Gastrocnemius medialis (tissue), 4 donors: ENCODE data around the gene SIK3. TPM values are rescaled to one million over a fixed set of nuclear protein-coding genes. Genes with fewer than 3 reads are reported as not detected.
A peak's percentile ranks its signal among the peaks of the same experiment; 100 is the strongest.

ENCODE experiments used
- ATAC-seq, 2 donors: fragments of 150-250 bp; one replicate each; pipeline ENCODE4 v1.9.1; 2016
- DNase-seq, 2 donors: peaks; one replicate each; pipeline ENCODE4 v3.0.0-alpha.2; 2019
- H3K27ac ChIP-seq, 4 donors: fragments of 200-600 bp; sonication (generic); 1 replicate in 1 of 4; 2 replicates in 3 of 4; pipeline ENCODE4 v1.5.1; 2016 to 2018; ENCODE audit warnings: mild to moderate bottlenecking in 2 of 4, moderate library complexity in 1 of 4
- H3K27me3 ChIP-seq, 3 donors: fragments of 200-600 bp; sonication (generic) in 2 of 3; 1 replicate in 1 of 3; 2 replicates in 2 of 3; pipeline versions ENCODE4 v1.5.1 to v1.6.0; 2016 to 2019; ENCODE audit warnings: mild to moderate bottlenecking in 1 of 3, moderate library complexity in 1 of 3
- H3K36me3 ChIP-seq, 2 donors: fragments of 200-600 bp; sonication (generic) in 1 of 2; one replicate each; pipeline ENCODE4 v1.5.1; 2017 to 2018
- H3K4me1 ChIP-seq, 2 donors: fragments of 200-600 bp; sonication (generic) in 1 of 2; one replicate each; pipeline ENCODE4 v1.5.1; 2016 to 2017; ENCODE audit warnings: mild to moderate bottlenecking in 2 of 2
- H3K4me3 ChIP-seq, 4 donors: fragments of 200-600 bp; sonication (generic) in 3 of 4; 1 replicate in 1 of 4; 2 replicates in 3 of 4; pipeline ENCODE4 v1.5.1; 2016 to 2019; ENCODE audit warnings: mild to moderate bottlenecking in 2 of 4
- H3K9me3 ChIP-seq, 3 donors: fragments of 200-600 bp; sonication (generic) in 2 of 3; 1 replicate in 1 of 3; 2 replicates in 2 of 3; pipeline ENCODE4 v1.5.1; 2016 to 2019
- POLR2A ChIP-seq, 2 donors: fragments of 450-650 bp; IDR thresholded peaks; one replicate each; pipeline ENCODE4 v1.6.1; 2017; ENCODE audit warnings: antibody characterized with exemption in 2 of 2, mild to moderate bottlenecking in 2 of 2, moderate library complexity in 2 of 2
- in situ Hi-C, 4 donors: fragments of 200-750 bp; cut with MboI; loops; one replicate each; pipeline versions ENCODE4 v1.15.0 to v1.8.0; 2017; ENCODE audit warnings: low sequenced_read_pairs in 4 of 4
- intact Hi-C: fragments of 100-400 bp; cut with DNase I; formaldehyde crosslinking; loops from one replicate; pipeline ENCODE4 v1.15.1; 2023; ENCODE audit warnings: low total_unique reads
- total RNA-seq, 4 donors: library from RNA; depleted of rRNA; stranded (reverse); fragments of >200 nt; gene quantifications; one replicate each; pipeline versions ENCODE4 v1.1.0 to v1.2.3, GENCODE V29; 2016
- TF ChIP-seq, protein P1 (sequence below), 5 experiments: fragments of 450-650 bp in 3 of 5; fragments of 200-600 bp in 2 of 5; sonication (generic) in 2 of 5; IDR thresholded peaks in 4 of 5; conservative IDR thresholded peaks in 1 of 5; 1 replicate in 4 of 5; 2 replicates in 1 of 5; pipeline ENCODE4 v1.5.1; 2016 to 2019; ENCODE audit warnings: antibody characterized with exemption in 5 of 5, mild to moderate bottlenecking in 3 of 5, moderate library complexity in 3 of 5

Gene SIK3
- total RNA-seq, 4 donors from 2014 or later: 34.4 to 42.4 (median 37.2) TPM

DNA sequence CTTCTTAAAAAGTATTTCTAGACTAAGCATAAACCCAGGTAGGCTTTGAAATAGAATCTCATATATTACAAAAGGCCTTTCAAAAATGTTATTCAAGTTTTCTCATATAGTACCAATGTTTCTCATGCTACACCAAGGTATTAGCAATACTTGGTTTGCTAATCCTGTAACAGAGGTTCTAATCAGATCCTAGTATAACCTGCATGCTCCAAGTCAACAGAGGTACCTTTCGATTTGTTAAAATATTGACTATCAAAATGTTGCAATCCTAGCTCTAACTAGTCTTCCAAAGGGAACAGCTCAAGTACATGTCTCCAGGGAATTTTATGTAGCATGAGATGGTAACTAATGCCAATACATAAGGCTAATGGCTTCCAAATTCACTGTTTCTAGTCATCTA, 162.7 kb downstream of the SIK3 start:
- Histone ChIP-seq H3K4me1 (peaks cover 21 to 22% of the 10 kb centered on the region in 2 donors), H3K9me3 (no peaks in the 10 kb centered on the region), H3K36me3 (peaks cover 0 to 3% of the 10 kb centered on the region in 2 donors), H3K4me3 (no peak overlapping the region), H3K27me3 (no peaks in the 10 kb centered on the region), H3K27ac (no peak overlapping the region)
- intact Hi-C loops: no loop called here
- in situ Hi-C loops: no loop called here
- ATAC-seq: no peak
- no peak for DNase-seq
- no peak for TF ChIP-seq POLR2A (IDR thresholded peaks at IDR 0.05)
- TF ChIP-seq, protein P1, sequence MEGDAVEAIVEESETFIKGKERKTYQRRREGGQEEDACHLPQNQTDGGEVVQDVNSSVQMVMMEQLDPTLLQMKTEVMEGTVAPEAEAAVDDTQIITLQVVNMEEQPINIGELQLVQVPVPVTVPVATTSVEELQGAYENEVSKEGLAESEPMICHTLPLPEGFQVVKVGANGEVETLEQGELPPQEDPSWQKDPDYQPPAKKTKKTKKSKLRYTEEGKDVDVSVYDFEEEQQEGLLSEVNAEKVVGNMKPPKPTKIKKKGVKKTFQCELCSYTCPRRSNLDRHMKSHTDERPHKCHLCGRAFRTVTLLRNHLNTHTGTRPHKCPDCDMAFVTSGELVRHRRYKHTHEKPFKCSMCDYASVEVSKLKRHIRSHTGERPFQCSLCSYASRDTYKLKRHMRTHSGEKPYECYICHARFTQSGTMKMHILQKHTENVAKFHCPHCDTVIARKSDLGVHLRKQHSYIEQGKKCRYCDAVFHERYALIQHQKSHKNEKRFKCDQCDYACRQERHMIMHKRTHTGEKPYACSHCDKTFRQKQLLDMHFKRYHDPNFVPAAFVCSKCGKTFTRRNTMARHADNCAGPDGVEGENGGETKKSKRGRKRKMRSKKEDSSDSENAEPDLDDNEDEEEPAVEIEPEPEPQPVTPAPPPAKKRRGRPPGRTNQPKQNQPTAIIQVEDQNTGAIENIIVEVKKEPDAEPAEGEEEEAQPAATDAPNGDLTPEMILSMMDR (IDR thresholded peaks at IDR 0.05 in 4 of 5, conservative IDR thresholded peaks at IDR 0.05 in 1 of 5): no peak

DNA sequence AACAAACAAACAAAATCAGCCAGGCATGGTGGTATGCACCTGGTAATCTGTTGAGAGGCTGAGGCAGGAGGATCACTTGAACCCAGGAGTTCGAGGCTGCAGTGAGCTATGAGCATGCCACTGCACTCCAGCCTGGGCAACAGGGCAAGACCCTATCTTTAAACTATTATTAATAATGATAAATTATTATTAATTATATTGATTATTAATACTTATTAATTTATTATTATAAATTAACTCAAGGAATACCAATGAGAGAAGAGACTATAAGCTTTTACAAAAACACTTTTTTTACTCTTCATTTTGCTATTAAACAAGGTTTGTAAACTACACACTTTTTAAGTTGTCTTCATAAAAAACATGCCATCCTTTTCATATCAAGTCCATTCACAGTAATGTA, 163.1 kb downstream of the SIK3 start:
- ATAC-seq (no peak), DNase-seq (no peak)
- H3K36me3 ChIP-seq: peaks cover 0 to 3% of the 10 kb centered on the region in 2 donors
- no peaks in the 10 kb centered on the region for H3K9me3 ChIP-seq
- TF ChIP-seq, protein P1 (IDR thresholded peaks at IDR 0.05 in 4 of 5, conservative IDR thresholded peaks at IDR 0.05 in 1 of 5): no peak
- TF ChIP-seq POLR2A (IDR thresholded peaks at IDR 0.05): no peak
- intact Hi-C loops: no loop called here
- H3K27me3 ChIP-seq: no peaks in the 10 kb centered on the region
- in situ Hi-C loops: no loop called here
- H3K27ac ChIP-seq: no peak overlapping the region
- H3K4me1 ChIP-seq: peaks cover 25 to 26% of the 10 kb centered on the region in 2 donors
- no peak overlapping the region for H3K4me3 ChIP-seq

DNA sequence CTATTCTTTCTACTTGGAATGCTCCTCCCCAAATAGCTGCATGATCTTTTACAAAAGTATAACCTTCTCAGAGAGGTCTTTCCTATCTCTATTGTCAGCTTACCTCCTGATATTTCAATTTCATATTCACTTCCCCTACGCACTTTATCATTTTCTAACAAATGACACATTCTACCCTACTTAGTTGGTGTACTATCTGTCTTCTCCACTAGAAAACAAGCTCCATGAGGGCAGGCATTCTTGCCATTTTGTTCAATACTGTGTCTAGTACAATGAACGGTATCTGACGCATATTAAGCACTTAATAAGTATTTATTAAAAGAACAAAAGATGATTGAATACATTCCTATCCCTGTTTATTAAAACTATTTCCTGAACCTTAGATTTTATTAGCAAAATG, 164.3 kb downstream of the SIK3 start:
- Histone ChIP-seq H3K4me1 (peaks cover 36 to 37% of the 10 kb centered on the region in 2 donors), H3K4me3 (no peak overlapping the region), H3K9me3 (no peaks in the 10 kb centered on the region), H3K36me3 (peaks cover 0 to 3% of the 10 kb centered on the region in 2 donors), H3K27me3 (no peaks in the 10 kb centered on the region), H3K27ac (no peak overlapping the region)
- in situ Hi-C loops (no loop called here), intact Hi-C loops (no loop called here)
- DNase-seq (no peak), ATAC-seq (no peak)
- TF ChIP-seq POLR2A (IDR thresholded peaks at IDR 0.05): no peak
- TF ChIP-seq, protein P1 (IDR thresholded peaks at IDR 0.05 in 4 of 5, conservative IDR thresholded peaks at IDR 0.05 in 1 of 5): no peak

DNA sequence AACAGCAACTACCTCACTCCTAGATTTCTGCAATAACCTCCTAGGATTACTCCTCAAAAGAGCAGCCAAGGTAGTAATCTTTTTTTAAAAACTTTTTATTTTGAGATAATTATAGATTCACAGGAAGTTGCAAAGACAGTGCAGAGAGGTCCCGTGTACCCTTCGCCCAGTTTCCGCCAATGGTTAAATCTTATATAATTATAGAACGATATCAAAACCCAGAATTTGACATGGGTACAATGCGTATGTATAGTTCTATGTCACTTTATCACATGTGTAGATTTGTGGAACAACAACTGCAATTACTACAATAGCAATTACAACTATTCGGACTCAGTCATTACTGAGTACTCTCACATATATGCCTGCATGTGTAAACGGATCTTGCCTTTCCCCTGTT, 166.0 kb downstream of the SIK3 start:
- intact Hi-C loops: no loop called here
- in situ Hi-C loops: no loop called here
- H3K36me3 ChIP-seq: peaks cover 0 to 3% of the 10 kb centered on the region in 2 donors
- DNase-seq: no peak
- peak overlapping the region in 2 of 4 donors; percentile 33 for H3K27ac ChIP-seq
- no peak for TF ChIP-seq POLR2A (IDR thresholded peaks at IDR 0.05)
- TF ChIP-seq, protein P1 (IDR thresholded peaks at IDR 0.05 in 4 of 5, conservative IDR thresholded peaks at IDR 0.05 in 1 of 5): no peak
- H3K9me3 ChIP-seq: no peaks in the 10 kb centered on the region
- ATAC-seq: no peak
- no peaks in the 10 kb centered on the region for H3K27me3 ChIP-seq
- H3K4me3 ChIP-seq: no peak overlapping the region
- peaks cover 39 to 40% of the 10 kb centered on the region in 2 donors for H3K4me1 ChIP-seq
